WTC11 (cell line): Measurements from ENCODE around the gene FALEC.

Experiments
- ATF2 ChIP-seq: sonication (generic); formaldehyde crosslinking; IDR thresholded peaks from 2 replicates; pipeline ENCODE4 v1.8.1; 2022; ENCODE audit warnings: low read depth, missing genetic modification reagents, borderline replicate concordance
- CTCF ChIP-seq: fragments of 200-600 bp; IDR thresholded peaks from 2 replicates; pipeline ENCODE4 v1.8.0; 2022; ENCODE audit warnings: antibody characterized with exemption
- ZNF317 ChIP-seq: sonication (generic); formaldehyde crosslinking; IDR thresholded peaks from 2 replicates; pipeline ENCODE4 v1.8.1; 2023; ENCODE audit warnings: low read depth, mild to moderate bottlenecking, moderate library complexity, missing genetic modification reagents, borderline replicate concordance

GRCh38 chr1:150552128-150552910 lies 36.8 kb downstream of the FALEC start:
- TF ChIP-seq CTCF = no peak
- no peak for TF ChIP-seq ATF2 (CRISPR knock-in tag)
- TF ChIP-seq ZNF317 = no peak
